HL-60/S4 treated with phorbol 12-myristate 13-acetate at 8.2 ng/mL for 4 days and 3 days (cell line): ENCODE data around the gene SAMSN1.
"Not testable (repeated sequence)": the region's sequence is repeated elsewhere in the genome, so short reads cannot be mapped to it uniquely, and the experiment has no call there.

Experiments used
- in situ Hi-C: fragments of 300-500 bp; cut with MboI; formaldehyde crosslinking; loops from 2 replicates; pipeline ENCODE4 v1.15.0; 2022; ENCODE audit warnings: low sequenced_read_pairs

Gene SAMSN1

GRCh38 chr21:14531757-14532316 is 14.3 kb downstream of the SAMSN1 start:
- in situ Hi-C loops = no loop called here

- in situ Hi-C loops = no loop called here
Observed at GRCh38 chr21:14530592-14530991, 15.5 kb downstream of the SAMSN1 start.

- in situ Hi-C loops = no loop called here
Observed at GRCh38 chr21:14528815-14529214, 17.3 kb downstream of the SAMSN1 start.

- in situ Hi-C loops = no loop called here
Observed at GRCh38 chr21:14527696-14528652, 18.1 kb downstream of the SAMSN1 start.

- in situ Hi-C loops = no loop called here
Observed at GRCh38 chr21:14526836-14527695, 19.0 kb downstream of the SAMSN1 start.

- in situ Hi-C loops = no loop called here
Observed at GRCh38 chr21:14526199-14526598, 19.9 kb downstream of the SAMSN1 start.

GRCh38 chr21:14523234-14523633 is 22.9 kb downstream of the SAMSN1 start:
- in situ Hi-C loops = loop anchor here (25.0 kb wide), 1 partner anchor 164 kb away; no protein-coding TSS in a partner anchor

GRCh38 chr21:14522736-14523135 is 23.4 kb downstream of the SAMSN1 start:
- in situ Hi-C loops = loop anchor here (25.0 kb wide), 1 partner anchor 165 kb away; no protein-coding TSS in a partner anchor

- in situ Hi-C loops = loop anchor here (25.0 kb wide), 1 partner anchor 167 kb away; no protein-coding TSS in a partner anchor
Observed at GRCh38 chr21:14520535-14520934, 25.6 kb downstream of the SAMSN1 start.

GRCh38 chr21:14519000-14519399 is 27.1 kb downstream of the SAMSN1 start:
- in situ Hi-C loops = loop anchor here (25.0 kb wide), 1 partner anchor 168 kb away; no protein-coding TSS in a partner anchor

GRCh38 chr21:14513804-14514203 is 32.3 kb downstream of the SAMSN1 start:
- in situ Hi-C loops = loop anchor here (25.0 kb wide), 1 partner anchor 173 kb away; no protein-coding TSS in a partner anchor

GRCh38 chr21:14506859-14507457 is 39.2 kb downstream of the SAMSN1 start:
- in situ Hi-C loops = loop anchor here (25.0 kb wide), 1 partner anchor 180 kb away; no protein-coding TSS in a partner anchor

GRCh38 chr21:14500873-14501272 is 45.2 kb downstream of the SAMSN1 start:
- in situ Hi-C loops = loop anchor here (25.0 kb wide), 1 partner anchor 186 kb away; no protein-coding TSS in a partner anchor

GRCh38 chr21:14499316-14499715 is 46.8 kb downstream of the SAMSN1 start:
- in situ Hi-C loops = no loop called here

- in situ Hi-C loops = no loop called here
Observed at GRCh38 chr21:14497825-14498224, 48.3 kb downstream of the SAMSN1 start.

GRCh38 chr21:14495075-14495474 is 51.0 kb downstream of the SAMSN1 start:
- in situ Hi-C loops = no loop called here

- in situ Hi-C loops = not testable (repeated sequence)
Observed at GRCh38 chr21:14494181-14494580, 51.9 kb downstream of the SAMSN1 start.

GRCh38 chr21:14493731-14494130 is 52.4 kb downstream of the SAMSN1 start:
- in situ Hi-C loops = no loop called here

GRCh38 chr21:14492931-14493330 is 53.2 kb downstream of the SAMSN1 start:
- in situ Hi-C loops = no loop called here

- in situ Hi-C loops = no loop called here
Observed at GRCh38 chr21:14491269-14491681, 54.8 kb downstream of the SAMSN1 start.
